Coronary artery (tissue), 2 donors: ENCODE measurements around the gene AURKA.

Source experiments
- DNase-seq: peaks from one replicate; pipeline ENCODE4 v3.0.0-alpha.2; 2017; ENCODE audit warnings: low spot score
- H3K27ac ChIP-seq, 2 donors: fragments of 200-600 bp; sonication (generic); one replicate each; pipeline ENCODE4 v1.5.1; 2016 to 2019
- H3K4me3 ChIP-seq: fragments of 200-600 bp; sonication (generic); 2 replicates; pipeline ENCODE4 v1.5.1; 2016; ENCODE audit warnings: mild to moderate bottlenecking, moderate library complexity
- CTCF ChIP-seq: fragments of 200-600 bp; sonication (generic); IDR thresholded peaks from one replicate; pipeline ENCODE4 v1.5.1; 2019; ENCODE audit warnings: antibody characterized with exemption

Gene AURKA

GRCh38 chr20:56385130-56385529 is 6.9 kb downstream of the AURKA start:
- no peak overlapping the region for H3K27ac ChIP-seq
- H3K4me3 ChIP-seq: no peak overlapping the region
- no peak for DNase-seq
- TF ChIP-seq CTCF: no peak

- no peak for TF ChIP-seq CTCF
- no peak overlapping the region for H3K27ac ChIP-seq
- DNase-seq: no peak
- no peak overlapping the region for H3K4me3 ChIP-seq
These were observed 8.7 kb downstream of the AURKA start for GRCh38 chr20:56383334-56383733.

- DNase-seq: no peak
- Histone ChIP-seq H3K27ac (no peak overlapping the region), H3K4me3 (no peak overlapping the region)
- no peak for TF ChIP-seq CTCF
These were observed 9.3 kb downstream of the AURKA start for GRCh38 chr20:56382696-56383095.

- no peak for TF ChIP-seq CTCF
- no peak overlapping the region for H3K27ac ChIP-seq
- no peak for DNase-seq
- H3K4me3 ChIP-seq: no peak overlapping the region
These were observed 10.5 kb downstream of the AURKA start for GRCh38 chr20:56381501-56381900.

GRCh38 chr20:56380375-56380774 is 11.6 kb downstream of the AURKA start:
- Histone ChIP-seq H3K27ac (no peak overlapping the region), H3K4me3 (no peak overlapping the region)
- DNase-seq: no peak
- no peak for TF ChIP-seq CTCF

- no peak for TF ChIP-seq CTCF
- DNase-seq: no peak
- Histone ChIP-seq H3K27ac (no peak overlapping the region), H3K4me3 (no peak overlapping the region)
These were observed 13.6 kb downstream of the AURKA start for GRCh38 chr20:56378386-56378785.

GRCh38 chr20:56376331-56376730 is 15.7 kb downstream of the AURKA start:
- no peak for DNase-seq
- no peak overlapping the region for H3K27ac ChIP-seq
- no peak for TF ChIP-seq CTCF
- H3K4me3 ChIP-seq: no peak overlapping the region
